NCI-H1048 (cell line): ENCODE results near the gene PRSS48.
"Not testable (repeated sequence)": the region's sequence is repeated elsewhere in the genome, so short reads cannot be mapped to it uniquely, and the experiment has no call there.

Experiments used
- DNase-seq: peaks from one replicate; lab custom pipeline; 2025; lab: John Stamatoyannopoulos, UW

The PRSS48 gene, protein sequence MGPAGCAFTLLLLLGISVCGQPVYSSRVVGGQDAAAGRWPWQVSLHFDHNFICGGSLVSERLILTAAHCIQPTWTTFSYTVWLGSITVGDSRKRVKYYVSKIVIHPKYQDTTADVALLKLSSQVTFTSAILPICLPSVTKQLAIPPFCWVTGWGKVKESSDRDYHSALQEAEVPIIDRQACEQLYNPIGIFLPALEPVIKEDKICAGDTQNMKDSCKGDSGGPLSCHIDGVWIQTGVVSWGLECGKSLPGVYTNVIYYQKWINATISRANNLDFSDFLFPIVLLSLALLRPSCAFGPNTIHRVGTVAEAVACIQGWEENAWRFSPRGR

GRCh38 chr4:151276787-151277562, at the start of gene PRSS48:
TSS of gene PRSS48 (plus strand) at chr4:151277161. CDS start at chr4:151277173, 12 bp downstream.
- DNase-seq = no peak

DNA sequence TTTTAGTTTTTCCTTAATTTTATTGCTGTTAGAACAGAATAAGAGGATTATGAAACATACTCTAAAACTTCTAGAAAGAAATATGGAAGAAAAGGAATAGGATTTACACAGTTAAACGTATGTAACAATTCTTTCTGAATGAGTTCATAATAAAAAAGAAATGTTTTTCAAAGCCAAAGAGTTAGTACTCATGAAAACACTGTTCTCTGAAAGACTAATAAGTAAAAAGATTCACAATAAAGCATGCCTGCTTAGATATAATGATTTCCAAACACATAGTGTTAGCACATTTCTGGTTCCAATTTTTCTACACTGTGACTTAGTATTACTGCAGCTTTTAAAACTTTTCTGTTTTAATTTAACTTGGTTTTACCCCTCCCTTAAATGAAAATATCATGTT, 49.8 kb upstream of the PRSS48 start:
- no peak for DNase-seq

DNA sequence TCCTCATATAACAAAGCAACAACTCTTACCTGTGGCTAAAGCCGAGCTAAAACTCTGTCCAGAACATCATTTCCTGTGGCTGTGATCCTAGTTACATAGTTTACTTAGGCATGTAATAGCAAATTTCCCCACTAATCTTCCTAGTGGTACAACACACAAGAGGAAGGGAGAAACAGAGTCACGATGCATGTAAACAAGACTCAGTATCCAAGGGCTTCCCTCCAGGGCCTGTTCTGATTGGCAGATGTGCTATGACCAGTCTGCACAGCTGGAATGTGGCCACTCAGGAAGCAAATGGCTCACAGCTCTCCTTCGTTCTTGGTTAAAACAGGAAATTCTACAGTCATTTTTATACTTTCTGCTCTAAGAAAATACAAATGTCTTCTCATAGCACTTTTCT, 49.2 kb upstream of the PRSS48 start:
- no peak for DNase-seq

DNA sequence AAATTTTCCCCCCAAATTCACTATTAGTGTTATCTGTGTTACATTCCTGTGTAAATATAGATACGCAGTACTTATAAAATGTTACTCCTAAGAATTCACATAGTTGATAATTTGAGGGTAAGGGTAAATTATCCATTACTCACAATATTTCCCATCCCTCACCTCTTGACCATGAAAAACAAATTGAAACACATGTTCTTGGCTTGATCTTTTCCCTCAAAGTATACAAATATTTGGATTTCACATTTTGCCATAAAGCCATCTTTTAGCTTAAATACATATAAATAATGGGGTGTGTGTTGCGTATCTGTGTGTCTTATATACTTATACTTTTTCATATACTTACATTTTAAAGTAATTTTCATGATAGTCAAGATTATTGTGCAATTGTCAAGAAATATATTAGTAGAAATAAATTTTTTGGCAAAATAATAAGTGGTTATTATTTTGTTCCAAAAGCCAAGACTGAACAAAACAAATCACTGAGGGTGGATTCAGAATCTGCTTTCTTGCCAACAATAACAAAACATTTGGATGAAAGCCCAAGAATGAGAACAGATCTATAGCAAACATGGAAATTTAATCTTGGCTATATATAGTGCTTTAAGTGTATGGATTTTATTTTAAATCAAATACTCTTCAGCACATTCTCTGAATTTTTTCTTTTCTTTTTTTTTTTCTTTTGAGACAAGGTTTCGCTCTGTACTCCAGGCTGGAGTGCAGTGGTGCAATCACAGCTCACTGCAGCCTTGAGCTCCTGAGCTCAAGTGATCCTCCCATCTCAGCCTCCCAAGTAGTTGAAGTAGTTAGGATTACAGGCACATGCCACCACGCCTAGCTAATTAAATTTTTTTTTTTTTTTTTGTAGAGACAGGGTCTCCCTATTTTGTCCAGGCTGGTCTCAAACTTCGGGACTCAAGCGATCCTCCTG, 48.5 kb upstream of the PRSS48 start:
- no peak for DNase-seq

GRCh38 chr4:151231915-151232595, 44.9 kb upstream of the PRSS48 start:
- DNase-seq = no peak

- no peak for DNase-seq
Observed at GRCh38 chr4:151233600-151233999, 43.4 kb upstream of the PRSS48 start.

GRCh38 chr4:151235373-151235772, 41.6 kb upstream of the PRSS48 start:
- DNase-seq = not testable (repeated sequence)

- DNase-seq = no peak
Observed at GRCh38 chr4:151236036-151236435, 40.9 kb upstream of the PRSS48 start.

DNA sequence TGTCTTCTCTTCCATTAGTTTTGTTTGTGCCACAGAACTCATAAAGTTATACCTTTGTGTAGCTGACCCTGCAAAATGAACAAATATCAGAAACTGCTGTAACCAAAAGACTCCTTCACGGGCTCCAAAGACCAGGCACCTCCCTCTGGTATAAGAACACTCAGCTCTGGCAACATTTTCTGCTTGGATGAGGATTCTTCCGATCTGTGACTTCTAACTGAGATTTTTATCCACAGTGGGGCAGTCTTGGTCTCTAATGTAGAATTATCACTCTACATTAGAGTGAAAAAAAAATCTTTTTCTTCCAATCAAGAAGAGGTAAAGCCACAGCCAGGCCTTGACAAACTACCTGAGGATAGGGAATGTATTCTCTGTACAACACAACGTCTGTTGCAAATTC, 38.5 kb upstream of the PRSS48 start:
- no peak for DNase-seq

DNA sequence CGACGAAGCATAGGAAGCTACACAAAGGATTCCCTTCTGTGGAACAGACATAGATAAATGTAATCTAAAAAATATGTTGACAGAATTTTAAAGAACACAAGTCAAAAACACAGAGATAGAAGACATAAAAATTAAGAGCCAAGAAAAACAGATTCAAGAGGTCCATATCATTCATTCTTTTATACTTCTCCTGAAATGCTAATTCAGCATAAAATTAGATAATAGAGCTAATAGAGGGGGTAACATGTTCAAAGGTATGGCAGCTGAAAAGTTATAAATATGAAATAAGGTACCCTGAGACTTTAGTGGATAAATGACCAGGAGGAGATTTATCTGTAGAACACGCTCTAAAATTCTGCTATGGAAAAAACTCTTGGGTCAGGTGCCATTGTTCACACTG, 37.4 kb upstream of the PRSS48 start:
- no peak for DNase-seq

DNA sequence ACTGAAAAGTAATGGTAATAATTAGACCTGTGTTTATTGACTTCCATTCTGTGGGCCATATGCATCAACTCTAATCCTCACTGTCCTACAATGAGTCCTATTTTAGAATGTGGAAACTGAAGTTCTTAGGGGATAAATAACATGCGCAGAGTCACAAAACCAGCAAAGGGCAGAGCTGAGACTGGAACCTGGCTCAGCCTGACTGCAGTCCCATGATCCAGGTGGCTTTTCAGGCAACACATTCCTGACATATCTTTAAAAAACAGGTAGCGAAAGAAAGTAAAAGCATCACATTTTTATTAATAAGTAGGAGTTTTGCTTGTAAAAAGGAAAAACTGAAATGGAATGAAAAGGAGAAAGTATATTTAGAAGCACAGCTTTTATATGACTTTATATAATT, 34.7 kb upstream of the PRSS48 start:
- no peak for DNase-seq

GRCh38 chr4:151246742-151247141, 30.2 kb upstream of the PRSS48 start:
- DNase-seq = no peak

- DNase-seq = no peak
Observed at GRCh38 chr4:151247395-151247794, 29.6 kb upstream of the PRSS48 start.

DNA sequence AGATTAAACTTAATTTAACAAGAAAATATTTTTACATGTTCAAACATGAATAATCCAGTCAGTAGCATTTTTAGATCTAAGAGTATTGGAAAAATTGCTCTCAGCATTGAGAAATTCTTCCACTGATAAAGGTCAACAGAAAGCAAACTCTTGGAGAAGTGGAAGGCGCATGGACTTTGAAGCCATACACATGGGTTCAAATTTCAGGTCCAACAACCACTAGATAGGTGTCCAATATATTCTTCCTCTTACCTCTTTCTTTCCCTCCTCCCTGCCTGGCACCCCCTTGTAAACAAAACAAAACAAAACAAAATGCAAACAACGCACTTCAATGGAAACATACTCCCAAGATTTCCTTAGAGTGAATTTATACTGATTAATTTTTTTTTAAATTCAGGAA, 28.4 kb upstream of the PRSS48 start:
- DNase-seq = no peak

DNA sequence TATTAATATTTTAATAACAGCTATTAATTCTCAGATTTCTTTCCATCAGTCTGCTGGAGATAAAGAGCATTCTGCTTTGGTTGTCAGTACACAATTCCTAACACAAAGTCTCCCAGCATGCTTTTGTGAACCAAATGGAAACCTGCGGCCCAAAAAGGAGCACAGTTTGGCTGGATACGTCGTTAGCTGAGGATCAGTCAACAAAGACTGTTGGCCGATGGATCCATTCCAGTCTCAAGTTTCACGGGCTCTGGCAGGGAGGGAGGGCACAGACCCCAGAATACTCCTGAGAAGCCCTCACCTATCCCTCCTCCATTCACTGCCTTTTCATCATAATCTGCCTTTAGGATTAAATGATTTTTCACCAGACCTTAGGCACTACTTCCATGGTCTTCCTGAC, 26.3 kb upstream of the PRSS48 start:
- DNase-seq = no peak

GRCh38 chr4:151251603-151252304, 25.2 kb upstream of the PRSS48 start:
- DNase-seq = no peak

- DNase-seq = not testable (repeated sequence)
Observed at GRCh38 chr4:151255226-151255625, 21.7 kb upstream of the PRSS48 start.

- not testable (repeated sequence) for DNase-seq
Observed at GRCh38 chr4:151255680-151256079, 21.3 kb upstream of the PRSS48 start.

GRCh38 chr4:151256134-151256533, 20.8 kb upstream of the PRSS48 start:
- no peak for DNase-seq

DNA sequence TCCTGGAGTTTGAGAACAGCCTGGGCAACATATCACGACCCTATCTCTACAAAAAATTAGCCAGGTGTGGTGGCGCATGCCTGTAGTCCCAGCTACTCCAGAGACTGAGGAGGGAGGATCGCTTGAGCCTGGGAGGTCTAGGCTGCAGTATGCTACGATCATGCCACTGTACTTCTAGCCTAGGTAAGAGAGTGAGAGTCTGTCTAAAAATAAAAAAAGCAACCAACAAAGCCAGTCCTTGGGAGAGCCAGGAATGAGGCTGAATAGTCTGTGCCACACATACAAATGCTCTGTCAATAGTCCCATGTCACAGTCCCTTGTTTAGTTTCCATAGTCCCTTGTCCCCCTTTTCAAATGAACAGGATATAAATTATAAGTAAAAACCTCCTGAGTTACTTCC, 19.3 kb upstream of the PRSS48 start:
- DNase-seq = no peak

- no peak for DNase-seq
Observed at GRCh38 chr4:151259752-151260151, 17.2 kb upstream of the PRSS48 start.
